Spleen (tissue), 11 donors: ENCODE data around the gene DCPS. TPM values are rescaled to one million over a fixed set of nuclear protein-coding genes. Genes with fewer than 3 reads are reported as not detected.
A peak's percentile ranks its signal among the peaks of the same experiment; 100 is the strongest.

Experiments
- DNase-seq: peaks from one replicate; pipeline ENCODE4 v3.0.0-alpha.2; 2020
- H3K27ac ChIP-seq, 8 donors: fragments of 200-600 bp; sonication (generic) in 7 of 8; 1 replicate in 4 of 8; 2 replicates in 4 of 8; pipeline versions ENCODE4 v1.5.0 to v1.8.0; 2016 to 2021; ENCODE audit warnings: inconsistent platforms in 4 of 8, mild to moderate bottlenecking in 4 of 8, moderate library complexity in 1 of 8
- H3K27me3 ChIP-seq, 7 donors: fragments of 200-600 bp; sonication (generic) in 6 of 7; replicated peaks in 1 of 7; 1 replicate in 4 of 7; 2 replicates in 3 of 7; pipeline versions ENCODE4 v1.5.0 to v1.8.0; 2016 to 2021; ENCODE audit warnings: inconsistent platforms in 3 of 7, mild to moderate bottlenecking in 1 of 7
- H3K36me3 ChIP-seq, 6 donors: fragments of 200-600 bp; sonication (generic) in 5 of 6; 1 replicate in 4 of 6; 2 replicates in 2 of 6; pipeline versions ENCODE4 v1.5.0 to v1.8.0; 2016 to 2021; ENCODE audit warnings: inconsistent platforms in 2 of 6
- H3K4me1 ChIP-seq, 6 donors: fragments of 200-600 bp; sonication (generic) in 5 of 6; 1 replicate in 3 of 6; 2 replicates in 3 of 6; pipeline versions ENCODE4 v1.5.0 to v1.8.0; 2016 to 2021; ENCODE audit warnings: inconsistent platforms in 3 of 6
- H3K4me3 ChIP-seq, 8 donors: fragments of 200-600 bp; sonication (generic) in 7 of 8; 1 replicate in 4 of 8; 2 replicates in 4 of 8; pipeline versions ENCODE4 v1.5.0 to v1.8.0; 2016 to 2021; ENCODE audit warnings: inconsistent platforms in 4 of 8, mild to moderate bottlenecking in 4 of 8, moderate library complexity in 2 of 8
- H3K9me3 ChIP-seq, 8 donors: fragments of 200-600 bp; sonication (generic) in 7 of 8; 1 replicate in 4 of 8; 2 replicates in 4 of 8; pipeline versions ENCODE4 v1.5.0 to v1.8.0; 2016 to 2021; ENCODE audit warnings: inconsistent platforms in 4 of 8
- CTCF ChIP-seq, 11 experiments: fragments of 200-600 bp in 7 of 11; fragments of 450-650 bp in 4 of 11; sonication (generic) in 4 of 11; IDR thresholded peaks in 8 of 11; conservative IDR thresholded peaks in 3 of 11; 1 replicate in 7 of 11; 2 replicates in 4 of 11; pipeline versions ENCODE4 v1.4.0 to v1.8.0; 2016 to 2021; ENCODE audit warnings: antibody characterized with exemption in 11 of 11, inconsistent platforms in 4 of 11, mild to moderate bottlenecking in 1 of 11
- POLR2A ChIP-seq, 3 donors: fragments of 450-650 bp; IDR thresholded peaks; one replicate each; pipeline ENCODE4 v1.5.1; 2017; ENCODE audit warnings: antibody characterized with exemption in 3 of 3, mild to moderate bottlenecking in 1 of 3
- POLR2AphosphoS5 ChIP-seq, 3 donors: sonication (generic); formaldehyde crosslinking; IDR thresholded peaks; one replicate each; pipeline ENCODE4 v1.5.1; 2017; ENCODE audit warnings: antibody characterized with exemption in 3 of 3
- WGBS, 5 donors: extraction: QIAGEN DNeasy Blood & Tissue Kit in 3 of 5; methylation state at CpG; one replicate each; pipeline versions ENCODE4 v1.1.5 to v1.1.7; 2013 to 2018; 5-methylcytosine and 5-hydroxymethylcytosine counted together
- intact Hi-C: fragments of 100-400 bp; cut with DNase I; formaldehyde crosslinking; loops from one replicate; pipeline ENCODE4 v1.15.0; 2023; ENCODE audit warnings: low total_unique reads
- polyA plus RNA-seq, 3 donors: library from polyadenylated mRNA; stranded (reverse); fragments of 200-250 nt; gene quantifications; one replicate each; pipeline ENCODE4 v1.2.1, GENCODE V29; 2013
- total RNA-seq, 7 donors: library from RNA; depleted of rRNA in 3 of 7; stranded (reverse); fragments of >200 nt in 3 of 7; fragmentation: NEBNext Ultra II Directional in 4 of 7; extraction: Animal tissue kit (Norgen Biotek cat#: 25700) in 4 of 7; gene quantifications; one replicate each; pipeline versions ENCODE4 v1.1.0 to v1.2.1, GENCODE V29; 2016 to 2021
- donor health status: healthy with polysubstance abuse.
- donor health status: DM: no; HTN: no; CAD: no; lungs with moderate emphysema.
- donor health status: DM: no; HTN: no; CAD: no.
- donor health status: Bipolar disorder and iron deficiency.
- donor health status: healthy.
- donor health status: DM: no; HTN: no; CAD: no.
- donor health status: DM: yes; HTN: yes; CAD: no.

The DCPS gene
- total and polyA plus RNA-seq, 10 donors = 17.4 to 35.2 (median 22.7) TPM

- intact Hi-C loops = loop anchor here (10.0 kb wide), 1 partner anchor 51 kb away; the partner anchor contains the start of genes FAM118B and RPUSD4
- H3K4me3 ChIP-seq = no peak overlapping the region
- no peak for TF ChIP-seq POLR2A (IDR thresholded peaks at IDR 0.05)
- no peak for TF ChIP-seq CTCF (IDR thresholded peaks at IDR 0.05 in 8 of 11, conservative IDR thresholded peaks at IDR 0.05 in 3 of 11)
- no peak for TF ChIP-seq POLR2AphosphoS5 (IDR thresholded peaks at IDR 0.05)
- H3K27ac ChIP-seq = no peak overlapping the region
- 85 to 97% (median 93%) methylated on average over 8 of the region's 8 CpGs for WGBS, 5 donors
- no peak for DNase-seq
- H3K36me3 ChIP-seq = peaks cover 13 to 67% (median 64%) of the 10 kb centered on the region in 6 donors
- no peaks in the 10 kb centered on the region for H3K9me3 ChIP-seq
- H3K4me1 ChIP-seq = peaks cover 11 to 44% (median 32%) of the 10 kb centered on the region in 6 donors
- no peaks in the 10 kb centered on the region for H3K27me3 ChIP-seq
Observed at GRCh38 chr11:126265811-126266210, 38.0 kb upstream of the DCPS start.

- Histone ChIP-seq H3K27ac (peak overlapping the region; percentile 86 to 97 (median 92)), H3K27me3 (no peaks in the 10 kb centered on the region), H3K9me3 (no peaks in the 10 kb centered on the region), H3K4me1 (peaks cover 11 to 44% (median 31%) of the 10 kb centered on the region in 6 donors), H3K4me3 (peak overlapping the region; percentile 72 to 88 (median 78)), H3K36me3 (peaks cover 13 to 62% (median 49%) of the 10 kb centered on the region in 6 donors)
- WGBS, 5 donors = 81 to 82% (median 81%) methylated on average over 6 of the region's 6 CpGs
- no peak for DNase-seq
- intact Hi-C loops = loop anchor here (10.0 kb wide), 1 partner anchor 53 kb away; the partner anchor contains the start of genes FAM118B and RPUSD4
- TF ChIP-seq POLR2A (IDR thresholded peaks at IDR 0.05) = no peak
- TF ChIP-seq POLR2AphosphoS5 (IDR thresholded peaks at IDR 0.05) = no peak
Observed at GRCh38 chr11:126267650-126268049, 36.2 kb upstream of the DCPS start.

- Histone ChIP-seq H3K4me3 (peak overlapping the region; percentile 72 to 88 (median 78)), H3K27me3 (no peaks in the 10 kb centered on the region), H3K36me3 (peaks cover 13 to 62% (median 48%) of the 10 kb centered on the region in 6 donors), H3K27ac (peak overlapping the region; percentile 86 to 97 (median 92)), H3K4me1 (peaks cover 11 to 44% (median 31%) of the 10 kb centered on the region in 6 donors), H3K9me3 (no peaks in the 10 kb centered on the region)
- no peak for DNase-seq
- intact Hi-C loops = loop anchor here (10.0 kb wide), 1 partner anchor 54 kb away; the partner anchor contains the start of genes FAM118B and RPUSD4
- TF ChIP-seq POLR2A (IDR thresholded peaks at IDR 0.05) (no peak), CTCF (IDR thresholded peaks at IDR 0.05 in 8 of 11, conservative IDR thresholded peaks at IDR 0.05 in 3 of 11) (no peak), POLR2AphosphoS5 (IDR thresholded peaks at IDR 0.05) (no peak)
- 0 to 1% (median 1%) methylated on average over 23 of the region's 23 CpGs for WGBS, 5 donors
Observed at GRCh38 chr11:126268361-126268707, 35.5 kb upstream of the DCPS start.

- peak within 1 kb of the TSS; percentile 73 to 88 (median 78) for H3K4me3 ChIP-seq
- WGBS, 5 donors = 0 to 1% (median 1%) methylated on average over 50 to 64 of the region's 64 CpGs
- H3K27me3 ChIP-seq = no peaks in the 10 kb centered on the region
- TF ChIP-seq POLR2A (IDR thresholded peaks at IDR 0.05) (peak in 2 of 3 donors; percentile 23 to 49), POLR2AphosphoS5 (IDR thresholded peaks at IDR 0.05) (peak; percentile 95 to 98 (median 95)), CTCF (IDR thresholded peaks at IDR 0.05 in 8 of 11, conservative IDR thresholded peaks at IDR 0.05 in 3 of 11) (peak in 2 of 11 experiments; percentile 34 to 36)
- no peaks in the 10 kb centered on the region for H3K9me3 ChIP-seq
- H3K4me1 ChIP-seq = peaks cover 11 to 44% (median 31%) of the 10 kb centered on the region in 6 donors
- DNase-seq = peak; percentile 100
- intact Hi-C loops = loop anchor here (10.0 kb wide), 1 partner anchor 54 kb away; the partner anchor contains the start of genes FAM118B and RPUSD4
- H3K27ac ChIP-seq = peak within 1 kb of the TSS; percentile 86 to 97 (median 92)
- peaks cover 11 to 62% (median 47%) of the 10 kb centered on the region in 6 donors for H3K36me3 ChIP-seq
Observed at GRCh38 chr11:126268708-126269579, 34.9 kb upstream of the DCPS start, which contains the start of the genes FOXRED1 and SRPRA. Gene FOXRED1, plus strand, starts transcription at chr11:126269154. Its CDS starts 53 bp downstream, at chr11:126269207. Gene SRPRA, minus strand, starts transcription at chr11:126268895. Its CDS starts 91 bp downstream, at chr11:126268804.
